Esophagus muscularis mucosa (tissue), 4 donors: ENCODE results near the gene DAB2IP. TPM values are rescaled to one million over a fixed set of nuclear protein-coding genes. Genes with fewer than 3 reads are reported as not detected.

Source experiments
- DNase-seq: peaks from one replicate; pipeline ENCODE4 v3.0.0-alpha.2; 2017; ENCODE audit errors: extremely low spot score
- H3K27ac ChIP-seq, 4 donors: fragments of 200-600 bp; sonication (generic); replicated peaks in 1 of 4; 1 replicate in 3 of 4; 2 replicates in 1 of 4; pipeline ENCODE4 v1.5.1; 2016 to 2019; ENCODE audit warnings: mild to moderate bottlenecking in 1 of 4
- H3K27me3 ChIP-seq, 4 donors: fragments of 200-600 bp; sonication (generic); one replicate each; pipeline versions ENCODE4 v1.5.1 to v1.6.0; 2016 to 2019
- H3K36me3 ChIP-seq, 4 donors: fragments of 200-600 bp; sonication (generic); one replicate each; pipeline ENCODE4 v1.5.1; 2016 to 2019
- H3K4me1 ChIP-seq, 4 donors: fragments of 200-600 bp; sonication (generic); one replicate each; pipeline ENCODE4 v1.5.1; 2016 to 2019
- H3K4me3 ChIP-seq, 4 donors: fragments of 200-600 bp; sonication (generic); 1 replicate in 2 of 4; 2 replicates in 2 of 4; pipeline ENCODE4 v1.5.1; 2016 to 2019; ENCODE audit warnings: mild to moderate bottlenecking in 4 of 4, moderate library complexity in 1 of 4
- H3K9me3 ChIP-seq, 4 donors: fragments of 200-600 bp; sonication (generic); 1 replicate in 3 of 4; 2 replicates in 1 of 4; pipeline ENCODE4 v1.5.1; 2016 to 2019
- EP300 ChIP-seq: sonication (generic); formaldehyde crosslinking; IDR thresholded peaks from one replicate; pipeline ENCODE4 v1.6.1; 2017; ENCODE audit warnings: antibody characterized with exemption
- POLR2A ChIP-seq: fragments of 450-650 bp; IDR thresholded peaks from one replicate; pipeline ENCODE4 v1.6.1; 2017; ENCODE audit warnings: antibody characterized with exemption, moderate library complexity, mild to moderate bottlenecking, low read depth
- POLR2AphosphoS5 ChIP-seq, 2 donors: sonication (generic); formaldehyde crosslinking; IDR thresholded peaks; one replicate each; pipeline ENCODE4 v1.6.1; 2017; ENCODE audit warnings: antibody characterized with exemption in 2 of 2
- WGBS: methylation state at CpG from one replicate; pipeline ENCODE4 v1.1.5; 2018; 5-methylcytosine and 5-hydroxymethylcytosine counted together
- intact Hi-C: fragments of 100-400 bp; cut with DNase I; formaldehyde crosslinking; loops from one replicate; pipeline ENCODE4 v1.15.1; 2023
- total RNA-seq, 4 donors: library from RNA; depleted of rRNA; stranded (reverse); fragments of >200 nt; gene quantifications; one replicate each; pipeline versions ENCODE4 v1.1.0 to v1.2.1, GENCODE V29; 2016
- TF ChIP-seq, protein P1 (sequence below), 3 experiments: fragments of 200-600 bp in 2 of 3; fragments of 450-650 bp in 1 of 3; sonication (generic) in 2 of 3; IDR thresholded peaks; one replicate each; pipeline ENCODE4 v1.5.1; 2017 to 2019; ENCODE audit warnings: antibody characterized with exemption in 3 of 3, mild to moderate bottlenecking in 2 of 3, moderate library complexity in 1 of 3

DAB2IP gene
- total RNA-seq, 4 donors from 2014 or later, result 41.7 to 102 (median 62.4) TPM

- intact Hi-C loops, result no loop called here
- Histone ChIP-seq H3K4me1 (peaks cover 63 to 78% (median 69%) of the 10 kb centered on the region in 4 donors), H3K9me3 (no peaks in the 10 kb centered on the region), H3K27ac (no peak overlapping the region), H3K27me3 (no peaks in the 10 kb centered on the region), H3K36me3 (peaks cover 0 to 8% (median 5%) of the 10 kb centered on the region in 4 donors), H3K4me3 (no peak overlapping the region)
- 95% methylated on average over 7 of the region's 7 CpGs for WGBS
- no peak for DNase-seq
- TF ChIP-seq EP300, result no peak
Measured at GRCh38 chr9:121673576-121673975, 22.1 kb downstream of the DAB2IP start.

DNA sequence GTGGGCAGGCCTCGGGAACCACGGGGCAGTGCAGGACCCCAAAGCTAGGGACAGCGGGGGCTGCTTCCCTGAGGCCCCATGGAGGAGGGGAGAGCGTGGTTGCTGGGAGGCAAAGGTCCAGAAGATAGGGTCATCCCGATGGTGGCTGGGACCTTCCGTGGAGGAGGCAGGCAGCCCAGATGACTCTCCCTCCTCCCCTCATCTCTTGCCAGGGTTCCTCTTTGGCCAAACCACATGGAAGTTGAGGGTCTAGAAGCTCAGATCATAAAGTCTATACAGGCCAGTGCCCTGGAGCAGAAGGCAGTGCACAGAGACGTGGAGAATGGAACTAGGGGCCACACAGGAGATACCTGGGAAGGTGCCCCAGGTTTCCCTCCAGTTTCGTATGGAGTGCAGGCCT is 22.6 kb downstream of the DAB2IP start:
- TF ChIP-seq POLR2AphosphoS5 (IDR thresholded peaks at IDR 0.05), result no peak
- no peak overlapping the region for H3K27ac ChIP-seq
- no peak overlapping the region for H3K4me3 ChIP-seq
- intact Hi-C loops, result no loop called here
- DNase-seq, result no peak
- no peaks in the 10 kb centered on the region for H3K27me3 ChIP-seq
- H3K9me3 ChIP-seq, result no peaks in the 10 kb centered on the region
- 79% methylated on average over 8 of the region's 8 CpGs for WGBS
- peaks cover 4 to 13% (median 8%) of the 10 kb centered on the region in 4 donors for H3K36me3 ChIP-seq
- peaks cover 62 to 75% (median 67%) of the 10 kb centered on the region in 4 donors for H3K4me1 ChIP-seq

DNA sequence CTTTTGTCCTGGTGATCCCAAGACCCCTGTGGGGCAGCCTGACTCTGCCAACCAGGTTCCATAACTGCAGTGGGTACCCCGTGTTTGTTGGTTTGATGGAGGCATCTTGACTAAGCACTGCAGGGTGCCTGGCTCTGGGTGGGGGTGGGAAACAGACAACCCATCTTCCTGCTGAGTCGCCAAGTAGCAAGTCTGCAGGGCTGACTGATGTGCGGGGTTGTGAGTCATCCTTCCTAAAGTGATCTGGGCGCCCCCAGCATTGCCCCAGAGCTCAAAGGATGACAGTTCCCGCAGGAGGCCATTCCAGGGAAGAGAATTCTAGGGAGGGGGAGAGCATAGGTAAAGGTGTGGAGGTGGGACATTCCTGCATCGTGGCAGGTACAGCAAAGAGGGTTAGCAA is 23.5 kb downstream of the DAB2IP start:
- H3K27me3 ChIP-seq, result no peaks in the 10 kb centered on the region
- H3K4me1 ChIP-seq, result peaks cover 58 to 72% (median 66%) of the 10 kb centered on the region in 4 donors
- TF ChIP-seq, protein P1, sequence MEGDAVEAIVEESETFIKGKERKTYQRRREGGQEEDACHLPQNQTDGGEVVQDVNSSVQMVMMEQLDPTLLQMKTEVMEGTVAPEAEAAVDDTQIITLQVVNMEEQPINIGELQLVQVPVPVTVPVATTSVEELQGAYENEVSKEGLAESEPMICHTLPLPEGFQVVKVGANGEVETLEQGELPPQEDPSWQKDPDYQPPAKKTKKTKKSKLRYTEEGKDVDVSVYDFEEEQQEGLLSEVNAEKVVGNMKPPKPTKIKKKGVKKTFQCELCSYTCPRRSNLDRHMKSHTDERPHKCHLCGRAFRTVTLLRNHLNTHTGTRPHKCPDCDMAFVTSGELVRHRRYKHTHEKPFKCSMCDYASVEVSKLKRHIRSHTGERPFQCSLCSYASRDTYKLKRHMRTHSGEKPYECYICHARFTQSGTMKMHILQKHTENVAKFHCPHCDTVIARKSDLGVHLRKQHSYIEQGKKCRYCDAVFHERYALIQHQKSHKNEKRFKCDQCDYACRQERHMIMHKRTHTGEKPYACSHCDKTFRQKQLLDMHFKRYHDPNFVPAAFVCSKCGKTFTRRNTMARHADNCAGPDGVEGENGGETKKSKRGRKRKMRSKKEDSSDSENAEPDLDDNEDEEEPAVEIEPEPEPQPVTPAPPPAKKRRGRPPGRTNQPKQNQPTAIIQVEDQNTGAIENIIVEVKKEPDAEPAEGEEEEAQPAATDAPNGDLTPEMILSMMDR (IDR thresholded peaks at IDR 0.05), result no peak
- no peak for TF ChIP-seq POLR2A
- TF ChIP-seq POLR2AphosphoS5 (IDR thresholded peaks at IDR 0.05), result no peak
- TF ChIP-seq EP300, result no peak
- no peak overlapping the region for H3K4me3 ChIP-seq
- H3K36me3 ChIP-seq, result peaks cover 5 to 19% (median 15%) of the 10 kb centered on the region in 4 donors
- no peaks in the 10 kb centered on the region for H3K9me3 ChIP-seq
- intact Hi-C loops, result no loop called here
- H3K27ac ChIP-seq, result no peak overlapping the region
- no peak for DNase-seq
- WGBS, result 38% methylated on average over 6 of the region's 6 CpGs

- H3K4me1 ChIP-seq, result peaks cover 58 to 69% (median 65%) of the 10 kb centered on the region in 4 donors
- TF ChIP-seq EP300 (no peak), POLR2A (no peak), POLR2AphosphoS5 (IDR thresholded peaks at IDR 0.05) (no peak)
- TF ChIP-seq, protein P1 (IDR thresholded peaks at IDR 0.05), result no peak
- no peak for DNase-seq
- no peak overlapping the region for H3K27ac ChIP-seq
- H3K4me3 ChIP-seq, result no peak overlapping the region
- H3K36me3 ChIP-seq, result peaks cover 5 to 22% (median 19%) of the 10 kb centered on the region in 4 donors
- H3K9me3 ChIP-seq, result no peaks in the 10 kb centered on the region
- H3K27me3 ChIP-seq, result no peaks in the 10 kb centered on the region
- intact Hi-C loops, result no loop called here
- WGBS, result 87% methylated on average over 6 of the region's 6 CpGs
Measured at GRCh38 chr9:121675381-121675780, 23.9 kb downstream of the DAB2IP start.

- no peak for DNase-seq
- Histone ChIP-seq H3K36me3 (peaks cover 5 to 30% (median 25%) of the 10 kb centered on the region in 4 donors), H3K4me1 (peaks cover 56 to 61% (median 58%) of the 10 kb centered on the region in 4 donors), H3K27ac (no peak overlapping the region), H3K27me3 (no peaks in the 10 kb centered on the region), H3K9me3 (no peaks in the 10 kb centered on the region), H3K4me3 (no peak overlapping the region)
- TF ChIP-seq EP300, result no peak
- no peak for TF ChIP-seq POLR2A
- TF ChIP-seq, protein P1 (IDR thresholded peaks at IDR 0.05), result no peak
- no peak for TF ChIP-seq POLR2AphosphoS5 (IDR thresholded peaks at IDR 0.05)
- 81% methylated on average over 16 of the region's 16 CpGs for WGBS
- intact Hi-C loops, result no loop called here
Measured at GRCh38 chr9:121675969-121676822, 24.8 kb downstream of the DAB2IP start.
